Measurements from ENCODE around the gene PAQR5. TPM values are rescaled to one million over a fixed set of nuclear protein-coding genes. Genes with fewer than 3 reads are reported as not detected.

The PAQR5 gene
- total RNA-seq, 2 donors from 2014 or later, result 1.2 to 6.1 TPM

DNA sequence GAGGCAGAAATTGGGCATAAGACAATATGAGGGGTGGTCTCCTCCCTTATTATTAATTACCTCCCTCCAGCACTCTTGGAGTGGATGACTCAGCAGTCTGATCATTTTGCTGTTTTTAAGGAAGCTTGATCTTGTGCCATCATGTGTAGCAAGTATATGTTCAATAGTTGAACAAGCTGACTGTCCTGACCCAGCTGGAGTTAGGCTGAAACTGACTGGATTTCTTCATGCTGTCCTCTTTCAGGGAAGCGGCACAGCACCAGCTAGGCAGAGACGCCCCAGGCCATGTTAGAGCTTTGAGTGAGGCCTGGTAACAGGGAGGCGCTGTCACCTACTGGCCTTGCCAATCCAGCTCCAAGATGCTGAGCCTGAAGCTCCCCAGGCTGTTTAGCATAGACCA is 61.0 kb downstream of the PAQR5 start:
- ATAC-seq (ENCODE audit: insufficient number of reproducible peaks, low FRiP score, low read depth) (no peak), DNase-seq (ENCODE audit: low spot score) (no peak)
- no peak overlapping the region for H3K4me3 ChIP-seq
- H3K27ac ChIP-seq, result no peak overlapping the region
- no peaks in the 10 kb centered on the region for H3K9me3 ChIP-seq
- no peaks in the 10 kb centered on the region for H3K4me1 ChIP-seq (ENCODE audit: control insufficient read depth in 1 of 2, low read depth in 2 of 2)
- H3K36me3 ChIP-seq, result no peaks in the 10 kb centered on the region
- H3K27me3 ChIP-seq (replicated peaks; ENCODE audit: insufficient read depth), result no peaks in the 10 kb centered on the region
- TF ChIP-seq, protein P1, sequence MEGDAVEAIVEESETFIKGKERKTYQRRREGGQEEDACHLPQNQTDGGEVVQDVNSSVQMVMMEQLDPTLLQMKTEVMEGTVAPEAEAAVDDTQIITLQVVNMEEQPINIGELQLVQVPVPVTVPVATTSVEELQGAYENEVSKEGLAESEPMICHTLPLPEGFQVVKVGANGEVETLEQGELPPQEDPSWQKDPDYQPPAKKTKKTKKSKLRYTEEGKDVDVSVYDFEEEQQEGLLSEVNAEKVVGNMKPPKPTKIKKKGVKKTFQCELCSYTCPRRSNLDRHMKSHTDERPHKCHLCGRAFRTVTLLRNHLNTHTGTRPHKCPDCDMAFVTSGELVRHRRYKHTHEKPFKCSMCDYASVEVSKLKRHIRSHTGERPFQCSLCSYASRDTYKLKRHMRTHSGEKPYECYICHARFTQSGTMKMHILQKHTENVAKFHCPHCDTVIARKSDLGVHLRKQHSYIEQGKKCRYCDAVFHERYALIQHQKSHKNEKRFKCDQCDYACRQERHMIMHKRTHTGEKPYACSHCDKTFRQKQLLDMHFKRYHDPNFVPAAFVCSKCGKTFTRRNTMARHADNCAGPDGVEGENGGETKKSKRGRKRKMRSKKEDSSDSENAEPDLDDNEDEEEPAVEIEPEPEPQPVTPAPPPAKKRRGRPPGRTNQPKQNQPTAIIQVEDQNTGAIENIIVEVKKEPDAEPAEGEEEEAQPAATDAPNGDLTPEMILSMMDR (IDR thresholded peaks at IDR 0.05), result no peak

DNA sequence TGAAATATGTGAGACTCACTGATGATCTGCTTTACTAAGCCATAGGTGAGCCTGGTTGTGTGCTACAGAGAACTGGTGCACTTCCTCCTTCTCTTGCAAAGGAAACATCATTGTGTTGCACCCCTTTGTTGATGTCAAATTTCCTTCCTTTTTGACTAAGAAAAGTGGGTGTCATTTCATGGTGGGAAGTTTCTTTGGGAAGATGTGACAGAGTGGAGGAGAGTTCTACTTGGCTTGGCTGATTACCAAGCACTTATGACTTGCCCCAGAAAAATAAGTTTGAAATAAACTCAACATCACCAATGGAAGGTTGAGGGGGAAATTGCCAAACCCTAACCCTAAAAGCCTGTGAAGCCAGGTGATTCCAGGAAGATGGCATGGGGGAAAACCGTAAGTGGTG is 61.9 kb downstream of the PAQR5 start:
- TF ChIP-seq, protein P1 (IDR thresholded peaks at IDR 0.05), result no peak
- no peaks in the 10 kb centered on the region for H3K27me3 ChIP-seq (replicated peaks; ENCODE audit: insufficient read depth)
- H3K27ac ChIP-seq, result no peak overlapping the region
- no peaks in the 10 kb centered on the region for H3K4me1 ChIP-seq (ENCODE audit: control insufficient read depth in 1 of 2, low read depth in 2 of 2)
- ATAC-seq (ENCODE audit: insufficient number of reproducible peaks, low FRiP score, low read depth), result no peak
- H3K36me3 ChIP-seq, result no peaks in the 10 kb centered on the region
- no peak overlapping the region for H3K4me3 ChIP-seq
- DNase-seq (ENCODE audit: low spot score), result no peak
- H3K9me3 ChIP-seq, result no peaks in the 10 kb centered on the region

DNA sequence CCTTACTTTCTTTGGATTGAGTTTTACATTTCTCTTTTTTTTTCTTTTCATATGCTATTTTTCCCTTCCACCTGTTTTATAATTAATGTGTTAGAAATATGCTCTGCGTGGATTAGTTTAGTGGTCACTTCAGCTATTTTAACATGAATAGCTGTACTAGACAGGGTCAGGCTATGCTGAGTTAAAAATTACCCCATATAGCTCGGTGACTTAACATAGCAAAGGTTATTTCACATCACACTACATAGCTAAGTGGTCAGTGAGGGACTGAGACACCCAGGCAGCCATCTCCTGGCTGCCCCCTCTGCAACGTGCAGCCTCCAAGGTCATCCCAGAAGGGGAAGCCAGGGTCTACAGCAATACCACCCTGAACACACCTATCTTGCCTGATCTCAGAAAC is 68.5 kb downstream of the PAQR5 start:
- Histone ChIP-seq H3K4me1 (ENCODE audit: control insufficient read depth in 1 of 2, low read depth in 2 of 2) (no peaks in the 10 kb centered on the region), H3K36me3 (no peaks in the 10 kb centered on the region), H3K4me3 (no peak overlapping the region), H3K27ac (no peak overlapping the region), H3K9me3 (no peaks in the 10 kb centered on the region), H3K27me3 (replicated peaks; ENCODE audit: insufficient read depth) (no peaks in the 10 kb centered on the region)
- ATAC-seq (ENCODE audit: insufficient number of reproducible peaks, low FRiP score, low read depth) (no peak), DNase-seq (ENCODE audit: low spot score) (no peak)
- TF ChIP-seq, protein P1 (IDR thresholded peaks at IDR 0.05), result no peak

DNA sequence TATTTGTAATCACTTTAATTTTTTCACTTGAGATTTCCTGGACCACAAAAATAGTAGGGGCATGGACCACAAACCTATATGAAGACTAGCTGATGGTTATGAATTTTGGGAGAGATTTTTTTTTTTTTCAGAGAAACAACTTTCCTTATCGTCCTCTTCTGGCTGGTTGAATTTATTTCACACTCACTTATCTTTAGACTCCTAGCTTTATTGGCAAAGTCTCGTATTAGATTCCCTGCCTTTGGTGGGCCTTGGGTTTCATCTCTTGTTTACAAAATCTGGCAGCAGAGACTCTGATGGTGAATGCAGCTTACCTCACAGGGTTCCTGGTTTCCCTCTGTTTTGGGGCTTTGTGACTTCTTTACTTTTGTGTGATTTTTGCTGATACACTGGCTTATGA is 70.9 kb downstream of the PAQR5 start:
- no peaks in the 10 kb centered on the region for H3K4me1 ChIP-seq (ENCODE audit: control insufficient read depth in 1 of 2, low read depth in 2 of 2)
- TF ChIP-seq, protein P1 (IDR thresholded peaks at IDR 0.05), result no peak
- ATAC-seq (ENCODE audit: insufficient number of reproducible peaks, low FRiP score, low read depth) (no peak), DNase-seq (ENCODE audit: low spot score) (no peak)
- H3K36me3 ChIP-seq, result no peaks in the 10 kb centered on the region
- H3K27me3 ChIP-seq (replicated peaks; ENCODE audit: insufficient read depth), result no peaks in the 10 kb centered on the region
- H3K4me3 ChIP-seq, result no peak overlapping the region
- H3K27ac ChIP-seq, result no peak overlapping the region
- no peaks in the 10 kb centered on the region for H3K9me3 ChIP-seq

DNA sequence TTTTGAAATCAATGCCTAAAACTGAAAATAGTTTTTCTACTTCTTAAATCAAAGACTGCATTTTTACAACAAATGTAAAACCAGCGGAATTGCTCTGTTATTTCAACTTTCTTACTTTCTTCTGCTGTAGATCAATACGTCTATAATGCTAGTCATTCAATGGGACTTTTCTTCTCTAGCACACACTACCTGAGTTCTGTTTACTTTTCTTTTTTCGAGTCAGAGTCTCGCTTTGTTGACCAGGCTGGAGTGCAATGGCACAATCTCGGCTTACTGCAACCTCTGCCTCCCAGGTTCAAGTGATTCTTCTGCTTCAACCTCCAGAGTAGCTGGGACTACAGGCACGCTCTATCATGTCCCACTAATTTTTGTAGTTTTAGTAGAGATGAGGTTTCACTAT is 74.7 kb downstream of the PAQR5 start:
- Histone ChIP-seq H3K9me3 (no peaks in the 10 kb centered on the region), H3K27ac (no peak overlapping the region), H3K27me3 (replicated peaks; ENCODE audit: insufficient read depth) (no peaks in the 10 kb centered on the region), H3K36me3 (no peaks in the 10 kb centered on the region), H3K4me1 (ENCODE audit: control insufficient read depth in 1 of 2, low read depth in 2 of 2) (no peaks in the 10 kb centered on the region), H3K4me3 (no peak overlapping the region)
- DNase-seq (ENCODE audit: low spot score) (no peak), ATAC-seq (ENCODE audit: insufficient number of reproducible peaks, low FRiP score, low read depth) (no peak)
- TF ChIP-seq, protein P1 (IDR thresholded peaks at IDR 0.05), result no peak

Measured in thoracic aorta (tissue), 2 donors.